GM20431 (cell line): ENCODE measurements around the gene TBC1D2B.
"Not testable (repeated sequence)": the region's sequence is repeated elsewhere in the genome, so short reads cannot be mapped to it uniquely, and the experiment has no call there.

Experiments used
- in situ Hi-C: fragments of 300-500 bp; cut with MseI, MboI; formaldehyde crosslinking; loops from one replicate; pipeline ENCODE4 v1.15.0; 2020; ENCODE audit warnings: low sequenced_read_pairs; ENCODE audit not compliant: unreplicated experiment

The TBC1D2B gene

GRCh38 chr15:78007211-78007931 is 70.1 kb downstream of the TBC1D2B start:
- in situ Hi-C loops = no loop called here

- in situ Hi-C loops = no loop called here
These were observed 70.8 kb downstream of the TBC1D2B start for GRCh38 chr15:78006567-78007205.

- in situ Hi-C loops = no loop called here
These were observed 72.4 kb downstream of the TBC1D2B start for GRCh38 chr15:78004919-78005634.

- in situ Hi-C loops = no loop called here
These were observed 73.2 kb downstream of the TBC1D2B start for GRCh38 chr15:78004222-78004727.

- in situ Hi-C loops = no loop called here
These were observed 73.9 kb downstream of the TBC1D2B start for GRCh38 chr15:78003539-78004008.

- in situ Hi-C loops = no loop called here
These were observed 74.5 kb downstream of the TBC1D2B start for GRCh38 chr15:78002996-78003395.

- in situ Hi-C loops = no loop called here
These were observed 75.9 kb downstream of the TBC1D2B start for GRCh38 chr15:78001656-78002055.

- in situ Hi-C loops = no loop called here
These were observed 76.6 kb downstream of the TBC1D2B start for GRCh38 chr15:78000927-78001249.

- in situ Hi-C loops = no loop called here
These were observed 77.2 kb downstream of the TBC1D2B start for GRCh38 chr15:78000091-78000926.

GRCh38 chr15:77999486-77999885 is 78.0 kb downstream of the TBC1D2B start:
- in situ Hi-C loops = no loop called here

- in situ Hi-C loops = no loop called here
These were observed 78.9 kb downstream of the TBC1D2B start for GRCh38 chr15:77998592-77998991.

- in situ Hi-C loops = not testable (repeated sequence)
These were observed 79.6 kb downstream of the TBC1D2B start for GRCh38 chr15:77997761-77998554.

- in situ Hi-C loops = not testable (repeated sequence)
These were observed 80.3 kb downstream of the TBC1D2B start for GRCh38 chr15:77997221-77997620.

GRCh38 chr15:77996713-77997171 is 80.8 kb downstream of the TBC1D2B start:
- in situ Hi-C loops = not testable (repeated sequence)

- in situ Hi-C loops = not testable (repeated sequence)
These were observed 81.3 kb downstream of the TBC1D2B start for GRCh38 chr15:77996226-77996625.

GRCh38 chr15:77995537-77995918 is 82.0 kb downstream of the TBC1D2B start:
- in situ Hi-C loops = not testable (repeated sequence)

GRCh38 chr15:77994893-77995536 is 82.5 kb downstream of the TBC1D2B start:
- in situ Hi-C loops = not testable (repeated sequence)

- in situ Hi-C loops = not testable (repeated sequence)
These were observed 83.4 kb downstream of the TBC1D2B start for GRCh38 chr15:77993970-77994693.
